HG03097 (cell line): Measurements from ENCODE around the gene FNDC8.
"Not testable (repeated sequence)": the region's sequence is repeated elsewhere in the genome, so short reads cannot be mapped to it uniquely, and the experiment has no call there.

Experiments used
- ATAC-seq: cut with Tn5 transposase; IDR thresholded peaks from one replicate; pipeline ENCODE4 v1.9.1; 2021; ENCODE audit not compliant: unreplicated experiment, low FRiP score

FNDC8 gene

GRCh38 chr17:35141681-35142466, 20.5 kb downstream of the FNDC8 start, which contains the start of gene NLE1:
NLE1 (minus strand) TSS chr17:35142303; CDS start chr17:35142275, 28 bp downstream.
- peak; percentile 80 for ATAC-seq

GRCh38 chr17:35142467-35142796, 21.0 kb downstream of the FNDC8 start:
- ATAC-seq = no peak

- ATAC-seq = no peak
Observed at GRCh38 chr17:35144840-35145239, 23.4 kb downstream of the FNDC8 start.

- ATAC-seq = no peak
Observed at GRCh38 chr17:35146214-35146833, 24.9 kb downstream of the FNDC8 start.

- no peak for ATAC-seq
Observed at GRCh38 chr17:35147375-35147905, 26.0 kb downstream of the FNDC8 start, which contains the start of gene UNC45B. UNC45B (plus strand) TSS chr17:35147817; CDS start chr17:35148264, 447 bp downstream.

GRCh38 chr17:35148144-35148543, 26.7 kb downstream of the FNDC8 start:
- no peak for ATAC-seq

- no peak for ATAC-seq
Observed at GRCh38 chr17:35149941-35150340, 28.5 kb downstream of the FNDC8 start.

- ATAC-seq = not testable (repeated sequence)
Observed at GRCh38 chr17:35151080-35151479, 29.7 kb downstream of the FNDC8 start.

- ATAC-seq = no peak
Observed at GRCh38 chr17:35152421-35153140, 31.2 kb downstream of the FNDC8 start.

- no peak for ATAC-seq
Observed at GRCh38 chr17:35154196-35155165, 33.1 kb downstream of the FNDC8 start.

GRCh38 chr17:35155246-35155645, 33.8 kb downstream of the FNDC8 start:
- ATAC-seq = no peak

GRCh38 chr17:35159940-35160339, 38.5 kb downstream of the FNDC8 start:
- no peak for ATAC-seq

GRCh38 chr17:35160354-35161201, 39.2 kb downstream of the FNDC8 start:
- ATAC-seq = no peak

- ATAC-seq = no peak
Observed at GRCh38 chr17:35161281-35161761, 39.9 kb downstream of the FNDC8 start.

GRCh38 chr17:35162755-35163154, 41.3 kb downstream of the FNDC8 start:
- no peak for ATAC-seq

GRCh38 chr17:35163886-35164285, 42.5 kb downstream of the FNDC8 start:
- ATAC-seq = no peak

- no peak for ATAC-seq
Observed at GRCh38 chr17:35164716-35165115, 43.3 kb downstream of the FNDC8 start.

- no peak for ATAC-seq
Observed at GRCh38 chr17:35166526-35166925, 45.1 kb downstream of the FNDC8 start.

GRCh38 chr17:35167046-35167445, 45.6 kb downstream of the FNDC8 start:
- no peak for ATAC-seq
